ENCODE results near the gene C2orf49. TPM values are rescaled to one million over a fixed set of nuclear protein-coding genes. Genes with fewer than 3 reads are reported as not detected.

Gene C2orf49
- total RNA-seq, 2 donors from 2014 or later, result 17.5 to 18.4 TPM

DNA sequence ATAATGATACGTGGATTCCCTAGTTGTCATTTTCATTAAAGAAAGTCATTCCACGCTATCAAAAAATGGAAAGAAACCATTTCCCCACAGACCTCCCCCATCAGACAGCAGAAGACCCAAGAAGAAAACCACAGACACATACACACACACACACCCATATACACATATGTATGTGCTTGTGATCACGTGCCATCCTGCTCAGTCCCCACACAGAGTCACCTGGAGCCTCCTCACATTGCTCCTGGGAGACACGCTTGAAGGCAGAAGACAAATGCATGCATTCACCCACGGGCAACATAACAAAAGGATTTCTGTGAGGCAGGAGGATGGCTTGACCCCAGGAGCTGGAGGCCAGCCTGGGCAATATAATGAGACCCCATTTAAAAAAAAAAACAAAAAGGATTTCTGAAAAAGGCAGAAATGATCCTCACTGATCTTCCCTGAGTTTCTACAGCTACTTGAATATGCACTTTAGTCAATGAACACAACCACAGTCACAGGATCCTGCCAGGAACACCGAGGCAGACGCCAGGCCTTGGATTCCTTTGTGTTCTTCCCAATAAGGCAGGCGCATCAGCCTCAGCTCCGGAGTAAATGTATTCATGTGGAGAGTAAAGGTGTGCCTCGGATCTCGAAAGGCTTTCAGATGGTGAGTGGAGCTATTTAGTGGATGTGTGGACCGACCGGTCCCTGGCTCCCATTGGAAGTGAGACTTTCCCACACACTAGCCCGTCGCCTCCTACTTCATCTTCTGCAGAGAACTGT is 28.8 kb upstream of the C2orf49 start:
- Histone ChIP-seq H3K9me3 (no peaks in the 10 kb centered on the region), H3K27ac (no peak overlapping the region), H3K27me3 (replicated peaks; ENCODE audit: insufficient read depth) (no peaks in the 10 kb centered on the region), H3K36me3 (peaks cover 14% of the 10 kb centered on the region), H3K4me3 (no peak overlapping the region), H3K4me1 (ENCODE audit: control insufficient read depth in 1 of 2, low read depth in 2 of 2) (no peaks in the 10 kb centered on the region)
- TF ChIP-seq, protein P1, sequence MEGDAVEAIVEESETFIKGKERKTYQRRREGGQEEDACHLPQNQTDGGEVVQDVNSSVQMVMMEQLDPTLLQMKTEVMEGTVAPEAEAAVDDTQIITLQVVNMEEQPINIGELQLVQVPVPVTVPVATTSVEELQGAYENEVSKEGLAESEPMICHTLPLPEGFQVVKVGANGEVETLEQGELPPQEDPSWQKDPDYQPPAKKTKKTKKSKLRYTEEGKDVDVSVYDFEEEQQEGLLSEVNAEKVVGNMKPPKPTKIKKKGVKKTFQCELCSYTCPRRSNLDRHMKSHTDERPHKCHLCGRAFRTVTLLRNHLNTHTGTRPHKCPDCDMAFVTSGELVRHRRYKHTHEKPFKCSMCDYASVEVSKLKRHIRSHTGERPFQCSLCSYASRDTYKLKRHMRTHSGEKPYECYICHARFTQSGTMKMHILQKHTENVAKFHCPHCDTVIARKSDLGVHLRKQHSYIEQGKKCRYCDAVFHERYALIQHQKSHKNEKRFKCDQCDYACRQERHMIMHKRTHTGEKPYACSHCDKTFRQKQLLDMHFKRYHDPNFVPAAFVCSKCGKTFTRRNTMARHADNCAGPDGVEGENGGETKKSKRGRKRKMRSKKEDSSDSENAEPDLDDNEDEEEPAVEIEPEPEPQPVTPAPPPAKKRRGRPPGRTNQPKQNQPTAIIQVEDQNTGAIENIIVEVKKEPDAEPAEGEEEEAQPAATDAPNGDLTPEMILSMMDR (IDR thresholded peaks at IDR 0.05), result no peak
- no peak for ATAC-seq (ENCODE audit: insufficient number of reproducible peaks, low FRiP score, low read depth)
- no peak for DNase-seq (ENCODE audit: low spot score)

DNA sequence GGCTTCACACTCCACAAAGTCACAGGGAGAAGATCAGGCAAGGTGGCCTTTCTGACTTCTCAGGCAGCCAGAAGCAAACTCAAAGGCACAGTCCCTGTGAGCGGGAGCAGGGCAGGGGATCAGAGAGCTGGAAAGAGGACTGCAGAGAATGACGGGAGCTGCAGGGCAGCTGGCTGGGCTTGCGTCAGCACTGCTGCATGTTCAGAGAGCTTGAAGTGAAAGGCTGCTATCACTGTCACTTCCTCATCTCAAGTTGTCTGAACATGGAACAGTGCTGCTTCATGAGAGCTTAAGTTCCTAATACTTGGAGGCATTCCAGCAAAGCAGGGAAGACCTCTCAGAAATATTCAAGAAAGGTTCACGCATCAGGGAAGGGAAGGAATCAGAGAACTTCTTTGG is 28.2 kb upstream of the C2orf49 start:
- DNase-seq (ENCODE audit: low spot score) (no peak), ATAC-seq (ENCODE audit: insufficient number of reproducible peaks, low FRiP score, low read depth) (no peak)
- Histone ChIP-seq H3K27ac (no peak overlapping the region), H3K4me1 (ENCODE audit: control insufficient read depth in 1 of 2, low read depth in 2 of 2) (no peaks in the 10 kb centered on the region), H3K27me3 (replicated peaks; ENCODE audit: insufficient read depth) (no peaks in the 10 kb centered on the region), H3K9me3 (no peaks in the 10 kb centered on the region), H3K36me3 (peaks cover 14% of the 10 kb centered on the region), H3K4me3 (no peak overlapping the region)
- TF ChIP-seq, protein P1 (IDR thresholded peaks at IDR 0.05), result no peak

DNA sequence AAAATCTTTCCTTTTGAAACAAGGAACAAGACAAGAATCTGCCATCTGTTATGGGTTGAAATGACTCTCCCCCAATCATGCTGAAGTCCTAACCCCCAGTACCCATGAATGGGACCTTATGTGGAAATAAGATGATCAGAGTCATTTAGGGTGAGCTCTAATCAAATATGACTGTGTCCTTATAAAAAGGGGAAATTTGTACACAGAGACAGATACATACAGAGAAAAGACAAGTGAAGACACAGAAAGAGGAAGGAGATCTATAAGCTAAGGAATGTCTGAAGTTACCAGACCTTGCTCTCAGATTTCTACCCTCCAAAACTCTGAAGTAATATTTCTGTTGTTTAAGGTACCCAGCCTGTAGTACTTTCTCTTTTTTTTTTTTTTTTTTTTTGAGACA is 23.5 kb upstream of the C2orf49 start:
- ATAC-seq (ENCODE audit: insufficient number of reproducible peaks, low FRiP score, low read depth), result no peak
- no peaks in the 10 kb centered on the region for H3K9me3 ChIP-seq
- H3K4me1 ChIP-seq (ENCODE audit: control insufficient read depth in 1 of 2, low read depth in 2 of 2), result no peaks in the 10 kb centered on the region
- no peaks in the 10 kb centered on the region for H3K36me3 ChIP-seq
- TF ChIP-seq, protein P1 (IDR thresholded peaks at IDR 0.05), result no peak
- H3K27me3 ChIP-seq (replicated peaks; ENCODE audit: insufficient read depth), result no peaks in the 10 kb centered on the region
- no peak for DNase-seq (ENCODE audit: low spot score)
- no peak overlapping the region for H3K27ac ChIP-seq
- H3K4me3 ChIP-seq, result no peak overlapping the region

DNA sequence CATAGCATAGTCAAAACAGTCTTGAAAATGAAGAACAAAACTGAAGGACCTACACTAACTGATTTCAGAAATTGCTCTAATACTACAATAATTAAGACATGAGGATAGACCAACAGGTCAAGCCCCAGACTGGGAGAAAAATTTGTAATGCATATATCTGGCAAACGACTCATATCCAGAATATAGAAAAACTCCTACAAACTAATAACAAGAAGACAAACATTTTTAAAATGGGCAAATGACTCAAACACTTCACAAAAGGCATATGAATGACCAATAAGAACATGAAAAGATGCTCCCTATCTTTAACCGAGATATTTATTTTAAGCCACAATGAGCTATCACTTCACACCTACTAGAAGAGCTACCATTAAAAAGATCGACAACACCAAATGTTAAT is 22.0 kb upstream of the C2orf49 start:
- DNase-seq (ENCODE audit: low spot score) (no peak), ATAC-seq (ENCODE audit: insufficient number of reproducible peaks, low FRiP score, low read depth) (no peak)
- TF ChIP-seq, protein P1 (IDR thresholded peaks at IDR 0.05), result no peak
- peaks cover 0 to 5% of the 10 kb centered on the region in 2 donors for H3K4me1 ChIP-seq (ENCODE audit: control insufficient read depth in 1 of 2, low read depth in 2 of 2)
- no peaks in the 10 kb centered on the region for H3K27me3 ChIP-seq (replicated peaks; ENCODE audit: insufficient read depth)
- no peaks in the 10 kb centered on the region for H3K9me3 ChIP-seq
- H3K36me3 ChIP-seq, result no peaks in the 10 kb centered on the region
- H3K27ac ChIP-seq, result no peak overlapping the region
- H3K4me3 ChIP-seq, result no peak overlapping the region

GRCh38 chr2:105317937-105318336 is 19.4 kb upstream of the C2orf49 start:
- no peak for DNase-seq (ENCODE audit: low spot score)
- H3K9me3 ChIP-seq, result no peaks in the 10 kb centered on the region
- H3K27me3 ChIP-seq (replicated peaks; ENCODE audit: insufficient read depth), result no peaks in the 10 kb centered on the region
- TF ChIP-seq, protein P1 (IDR thresholded peaks at IDR 0.05), result no peak
- H3K27ac ChIP-seq, result no peak overlapping the region
- no peak overlapping the region for H3K4me3 ChIP-seq
- peaks cover 0 to 5% of the 10 kb centered on the region in 2 donors for H3K4me1 ChIP-seq (ENCODE audit: control insufficient read depth in 1 of 2, low read depth in 2 of 2)
- ATAC-seq (ENCODE audit: insufficient number of reproducible peaks, low FRiP score, low read depth), result no peak
- H3K36me3 ChIP-seq, result no peaks in the 10 kb centered on the region

All from thoracic aorta (tissue), 2 donors.